GM23338 (cell line): Measurements from ENCODE around the gene FGF4. TPM values are rescaled to one million over a fixed set of nuclear protein-coding genes. Genes with fewer than 3 reads are reported as not detected.

ENCODE experiments used
- ATAC-seq: fragments of 200-7000 bp; cut with Tn5 transposase; 3 replicates; pipeline ENCODE4 v1.9.1; 2020
- DNase-seq: peaks from one replicate; pipeline ENCODE4 v3.0.0-alpha.2; 2015; ENCODE audit warnings: low spot score
- H2AFZ ChIP-seq: fragments of 200-600 bp; sonication (generic); 2 replicates; pipeline ENCODE4 v1.8.0; 2016; ENCODE audit warnings: antibody characterized with exemption, mild to moderate bottlenecking, moderate library complexity
- H3F3A ChIP-seq: fragments of 200-600 bp; sonication (generic); replicated peaks from 2 replicates; pipeline ENCODE4 v1.8.0; 2017; ENCODE audit warnings: antibody characterized with exemption, mixed run types, low read depth
- H3K27ac ChIP-seq: fragments of 200-600 bp; sonication (generic); 2 replicates; pipeline ENCODE4 v1.6.1; 2016; ENCODE audit warnings: low read depth
- H3K27me3 ChIP-seq: fragments of 200-600 bp; sonication (generic); 2 replicates; pipeline ENCODE4 v1.8.0; 2016; ENCODE audit warnings: mild to moderate bottlenecking, mixed run types, moderate library complexity; ENCODE audit not compliant: insufficient read depth
- H3K36me3 ChIP-seq: fragments of 200-600 bp; sonication (generic); 2 replicates; pipeline ENCODE4 v1.8.0; 2016; ENCODE audit warnings: mild to moderate bottlenecking; ENCODE audit not compliant: insufficient read depth
- H3K4me1 ChIP-seq: fragments of 200-600 bp; sonication (generic); 2 replicates; pipeline ENCODE4 v1.8.0; 2016; ENCODE audit warnings: mild to moderate bottlenecking, moderate library complexity; ENCODE audit not compliant: insufficient read depth
- H3K4me2 ChIP-seq: fragments of 200-600 bp; sonication (generic); 2 replicates; pipeline ENCODE4 v1.7.1; 2017; ENCODE audit warnings: mixed run types
- H3K4me3 ChIP-seq: fragments of 200-600 bp; sonication (generic); 2 replicates; pipeline ENCODE4 v1.6.1; 2016; ENCODE audit warnings: mixed run types
- H3K79me2 ChIP-seq: fragments of 200-600 bp; sonication (generic); replicated peaks from 2 replicates; pipeline ENCODE4 v1.8.0; 2017; ENCODE audit warnings: mild to moderate bottlenecking; ENCODE audit not compliant: insufficient read depth
- H3K9me2 ChIP-seq: fragments of 200-600 bp; sonication (generic); 2 replicates; pipeline ENCODE4 v1.8.0; 2017; ENCODE audit not compliant: insufficient read depth
- H4K20me1 ChIP-seq: fragments of 200-600 bp; sonication (generic); replicated peaks from 2 replicates; pipeline ENCODE4 v1.8.0; 2017; ENCODE audit warnings: mild to moderate bottlenecking; ENCODE audit not compliant: insufficient read depth
- H3K27ac Mint-ChIP-seq: 2 replicates; pipeline ENCODE4 v1.8.0; 2020; ENCODE audit warnings: inconsistent platforms, mild to moderate bottlenecking, moderate library complexity, mixed read lengths
- H3K27me3 Mint-ChIP-seq: 3 replicates; pipeline ENCODE4 v1.8.0; 2022; ENCODE audit warnings: low read depth, mild to moderate bottlenecking, moderate library complexity, mixed read lengths, inconsistent platforms; ENCODE audit not compliant: insufficient read depth, poor library complexity
- H3K36me3 Mint-ChIP-seq: 3 replicates; pipeline ENCODE4 v1.8.0; 2021; ENCODE audit warnings: low read depth, mild to moderate bottlenecking, inconsistent platforms, moderate library complexity, mixed read lengths
- H3K4me1 Mint-ChIP-seq: 3 replicates; pipeline ENCODE4 v1.8.0; 2020; ENCODE audit warnings: mild to moderate bottlenecking, inconsistent platforms, mixed read lengths
- H3K4me3 Mint-ChIP-seq: 3 replicates; pipeline ENCODE4 v1.8.0; 2021; ENCODE audit warnings: moderate library complexity, mild to moderate bottlenecking, inconsistent platforms, mixed read lengths
- H3K9me3 Mint-ChIP-seq: 3 replicates; pipeline ENCODE4 v1.8.0; 2020; ENCODE audit warnings: moderate library complexity, mild to moderate bottlenecking, inconsistent platforms, mixed read lengths
- CREB1 ChIP-seq: fragments of 250-450 bp; sonication (Bioruptor Pico); IDR thresholded peaks from 2 replicates; pipeline ENCODE4 v1.5.0; 2020; ENCODE audit warnings: low read depth, mild to moderate bottlenecking, moderate library complexity
- EZH2 ChIP-seq: fragments of 200-600 bp; sonication (generic); IDR thresholded peaks from one replicate; pipeline ENCODE4 v1.8.0; 2017; ENCODE audit warnings: antibody characterized with exemption, mild to moderate bottlenecking, low read depth; ENCODE audit not compliant: unreplicated experiment
- EZH2phosphoT487 ChIP-seq: fragments of 200-600 bp; sonication (generic); IDR thresholded peaks from one replicate; pipeline ENCODE4 v1.8.1; 2018; ENCODE audit warnings: antibody characterized with exemption; ENCODE audit not compliant: unreplicated experiment
- JUNB ChIP-seq: IDR thresholded peaks from one replicate; pipeline ENCODE4 v1.6.1; 2016; ENCODE audit warnings: antibody characterized with exemption; ENCODE audit not compliant: unreplicated experiment
- NANOG ChIP-seq: IDR thresholded peaks from 2 replicates; pipeline ENCODE4 v1.6.1; 2016; ENCODE audit warnings: antibody characterized with exemption, borderline replicate concordance
- POLR2AphosphoS5 ChIP-seq: IDR thresholded peaks from 2 replicates; pipeline ENCODE4 v1.6.1; 2016; ENCODE audit warnings: antibody characterized with exemption, low read depth
- STAT1 ChIP-seq: IDR thresholded peaks from one replicate; pipeline ENCODE4 v1.6.1; 2016; ENCODE audit warnings: antibody characterized with exemption; ENCODE audit not compliant: unreplicated experiment
- ZNF114 ChIP-seq: fragments of 250-450 bp; sonication (Bioruptor Pico); IDR thresholded peaks from 2 replicates; pipeline ENCODE4 v1.5.0; 2020; ENCODE audit warnings: mild to moderate bottlenecking, moderate library complexity
- ZNF331 ChIP-seq: fragments of 250-450 bp; sonication (Bioruptor Pico); IDR thresholded peaks from 2 replicates; pipeline ENCODE4 v1.5.0; 2020; ENCODE audit warnings: low read depth, mild to moderate bottlenecking, moderate library complexity
- polyA plus RNA-seq: library from polyadenylated mRNA; unstranded; fragments of >200 nt; fragmentation: Nextera tagmentation; extraction: Ambion mirVana; gene quantifications from 2 replicates; pipeline ENCODE4 v1.2.1, GENCODE V29; 2016
- total RNA-seq: library from RNA; depleted of rRNA; stranded (reverse); fragments of >200 nt; shearing (Covaris generic); gene quantifications from 2 replicates; pipeline ENCODE4 v1.2.3, GENCODE V29; 2014
- TF ChIP-seq, protein P1 (sequence below), 2 experiments: fragments of 200-600 bp in 1 of 2; sonication (generic) in 1 of 2; conservative IDR thresholded peaks; 2 replicates each; pipeline versions ENCODE4 v1.5.1 to v1.6.1; 2016 to 2017; ENCODE audit warnings: antibody characterized with exemption in 2 of 2, low read depth in 2 of 2, mild to moderate bottlenecking in 2 of 2, moderate library complexity in 1 of 2
- TF ChIP-seq, protein P2 (sequence below): IDR thresholded peaks from one replicate; pipeline ENCODE4 v1.6.1; 2018; ENCODE audit warnings: antibody characterized with exemption; ENCODE audit not compliant: unreplicated experiment
- TF ChIP-seq, protein P3 (sequence below): fragments of 250-450 bp; sonication (Bioruptor Pico); IDR thresholded peaks from 2 replicates; pipeline ENCODE4 v1.5.0; 2020; ENCODE audit warnings: mild to moderate bottlenecking, moderate library complexity
- TF ChIP-seq, protein P4 (sequence below): IDR thresholded peaks from 2 replicates; pipeline ENCODE4 v1.6.1; 2016; ENCODE audit warnings: antibody characterized with exemption

Gene FGF4
- total and polyA plus RNA-seq, 2 experiments from 2014 or later: 4.8 to 13.1 TPM

DNA sequence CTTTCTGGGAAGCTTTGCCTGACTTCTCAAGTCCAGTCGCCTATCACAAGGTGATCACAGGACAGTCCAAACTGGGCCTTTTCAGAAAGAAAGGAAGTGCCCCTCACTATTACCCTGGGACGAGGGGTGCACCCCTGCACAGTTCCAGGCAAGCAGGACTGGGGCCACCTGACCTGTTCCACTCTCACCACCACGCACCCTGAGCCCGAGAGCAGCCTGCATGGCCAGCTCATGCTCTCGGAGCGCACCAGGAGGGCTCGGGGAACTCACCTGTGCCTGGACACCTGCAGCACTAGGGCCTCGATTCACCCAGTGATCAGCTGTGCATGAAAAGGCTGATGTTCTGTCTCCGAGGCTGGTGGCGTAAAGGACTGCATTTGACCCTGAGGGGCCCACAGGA is 12.8 kb upstream of the FGF4 start:
- no peaks in the 10 kb centered on the region for H4K20me1 ChIP-seq
- TF ChIP-seq STAT1 (no peak), EZH2phosphoT487 (no peak), NANOG (no peak), JUNB (no peak), ZNF331 (CRISPR knock-in tag) (no peak), EZH2 (no peak), POLR2AphosphoS5 (no peak), ZNF114 (CRISPR knock-in tag) (no peak), CREB1 (no peak)
- TF ChIP-seq, protein P1, sequence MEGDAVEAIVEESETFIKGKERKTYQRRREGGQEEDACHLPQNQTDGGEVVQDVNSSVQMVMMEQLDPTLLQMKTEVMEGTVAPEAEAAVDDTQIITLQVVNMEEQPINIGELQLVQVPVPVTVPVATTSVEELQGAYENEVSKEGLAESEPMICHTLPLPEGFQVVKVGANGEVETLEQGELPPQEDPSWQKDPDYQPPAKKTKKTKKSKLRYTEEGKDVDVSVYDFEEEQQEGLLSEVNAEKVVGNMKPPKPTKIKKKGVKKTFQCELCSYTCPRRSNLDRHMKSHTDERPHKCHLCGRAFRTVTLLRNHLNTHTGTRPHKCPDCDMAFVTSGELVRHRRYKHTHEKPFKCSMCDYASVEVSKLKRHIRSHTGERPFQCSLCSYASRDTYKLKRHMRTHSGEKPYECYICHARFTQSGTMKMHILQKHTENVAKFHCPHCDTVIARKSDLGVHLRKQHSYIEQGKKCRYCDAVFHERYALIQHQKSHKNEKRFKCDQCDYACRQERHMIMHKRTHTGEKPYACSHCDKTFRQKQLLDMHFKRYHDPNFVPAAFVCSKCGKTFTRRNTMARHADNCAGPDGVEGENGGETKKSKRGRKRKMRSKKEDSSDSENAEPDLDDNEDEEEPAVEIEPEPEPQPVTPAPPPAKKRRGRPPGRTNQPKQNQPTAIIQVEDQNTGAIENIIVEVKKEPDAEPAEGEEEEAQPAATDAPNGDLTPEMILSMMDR (conservative IDR thresholded peaks at IDR 0.05; ENCODE audit: low read depth in 2 of 2): no peak
- TF ChIP-seq, protein P2, sequence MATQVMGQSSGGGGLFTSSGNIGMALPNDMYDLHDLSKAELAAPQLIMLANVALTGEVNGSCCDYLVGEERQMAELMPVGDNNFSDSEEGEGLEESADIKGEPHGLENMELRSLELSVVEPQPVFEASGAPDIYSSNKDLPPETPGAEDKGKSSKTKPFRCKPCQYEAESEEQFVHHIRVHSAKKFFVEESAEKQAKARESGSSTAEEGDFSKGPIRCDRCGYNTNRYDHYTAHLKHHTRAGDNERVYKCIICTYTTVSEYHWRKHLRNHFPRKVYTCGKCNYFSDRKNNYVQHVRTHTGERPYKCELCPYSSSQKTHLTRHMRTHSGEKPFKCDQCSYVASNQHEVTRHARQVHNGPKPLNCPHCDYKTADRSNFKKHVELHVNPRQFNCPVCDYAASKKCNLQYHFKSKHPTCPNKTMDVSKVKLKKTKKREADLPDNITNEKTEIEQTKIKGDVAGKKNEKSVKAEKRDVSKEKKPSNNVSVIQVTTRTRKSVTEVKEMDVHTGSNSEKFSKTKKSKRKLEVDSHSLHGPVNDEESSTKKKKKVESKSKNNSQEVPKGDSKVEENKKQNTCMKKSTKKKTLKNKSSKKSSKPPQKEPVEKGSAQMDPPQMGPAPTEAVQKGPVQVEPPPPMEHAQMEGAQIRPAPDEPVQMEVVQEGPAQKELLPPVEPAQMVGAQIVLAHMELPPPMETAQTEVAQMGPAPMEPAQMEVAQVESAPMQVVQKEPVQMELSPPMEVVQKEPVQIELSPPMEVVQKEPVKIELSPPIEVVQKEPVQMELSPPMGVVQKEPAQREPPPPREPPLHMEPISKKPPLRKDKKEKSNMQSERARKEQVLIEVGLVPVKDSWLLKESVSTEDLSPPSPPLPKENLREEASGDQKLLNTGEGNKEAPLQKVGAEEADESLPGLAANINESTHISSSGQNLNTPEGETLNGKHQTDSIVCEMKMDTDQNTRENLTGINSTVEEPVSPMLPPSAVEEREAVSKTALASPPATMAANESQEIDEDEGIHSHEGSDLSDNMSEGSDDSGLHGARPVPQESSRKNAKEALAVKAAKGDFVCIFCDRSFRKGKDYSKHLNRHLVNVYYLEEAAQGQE: no peak
- TF ChIP-seq, protein P3, sequence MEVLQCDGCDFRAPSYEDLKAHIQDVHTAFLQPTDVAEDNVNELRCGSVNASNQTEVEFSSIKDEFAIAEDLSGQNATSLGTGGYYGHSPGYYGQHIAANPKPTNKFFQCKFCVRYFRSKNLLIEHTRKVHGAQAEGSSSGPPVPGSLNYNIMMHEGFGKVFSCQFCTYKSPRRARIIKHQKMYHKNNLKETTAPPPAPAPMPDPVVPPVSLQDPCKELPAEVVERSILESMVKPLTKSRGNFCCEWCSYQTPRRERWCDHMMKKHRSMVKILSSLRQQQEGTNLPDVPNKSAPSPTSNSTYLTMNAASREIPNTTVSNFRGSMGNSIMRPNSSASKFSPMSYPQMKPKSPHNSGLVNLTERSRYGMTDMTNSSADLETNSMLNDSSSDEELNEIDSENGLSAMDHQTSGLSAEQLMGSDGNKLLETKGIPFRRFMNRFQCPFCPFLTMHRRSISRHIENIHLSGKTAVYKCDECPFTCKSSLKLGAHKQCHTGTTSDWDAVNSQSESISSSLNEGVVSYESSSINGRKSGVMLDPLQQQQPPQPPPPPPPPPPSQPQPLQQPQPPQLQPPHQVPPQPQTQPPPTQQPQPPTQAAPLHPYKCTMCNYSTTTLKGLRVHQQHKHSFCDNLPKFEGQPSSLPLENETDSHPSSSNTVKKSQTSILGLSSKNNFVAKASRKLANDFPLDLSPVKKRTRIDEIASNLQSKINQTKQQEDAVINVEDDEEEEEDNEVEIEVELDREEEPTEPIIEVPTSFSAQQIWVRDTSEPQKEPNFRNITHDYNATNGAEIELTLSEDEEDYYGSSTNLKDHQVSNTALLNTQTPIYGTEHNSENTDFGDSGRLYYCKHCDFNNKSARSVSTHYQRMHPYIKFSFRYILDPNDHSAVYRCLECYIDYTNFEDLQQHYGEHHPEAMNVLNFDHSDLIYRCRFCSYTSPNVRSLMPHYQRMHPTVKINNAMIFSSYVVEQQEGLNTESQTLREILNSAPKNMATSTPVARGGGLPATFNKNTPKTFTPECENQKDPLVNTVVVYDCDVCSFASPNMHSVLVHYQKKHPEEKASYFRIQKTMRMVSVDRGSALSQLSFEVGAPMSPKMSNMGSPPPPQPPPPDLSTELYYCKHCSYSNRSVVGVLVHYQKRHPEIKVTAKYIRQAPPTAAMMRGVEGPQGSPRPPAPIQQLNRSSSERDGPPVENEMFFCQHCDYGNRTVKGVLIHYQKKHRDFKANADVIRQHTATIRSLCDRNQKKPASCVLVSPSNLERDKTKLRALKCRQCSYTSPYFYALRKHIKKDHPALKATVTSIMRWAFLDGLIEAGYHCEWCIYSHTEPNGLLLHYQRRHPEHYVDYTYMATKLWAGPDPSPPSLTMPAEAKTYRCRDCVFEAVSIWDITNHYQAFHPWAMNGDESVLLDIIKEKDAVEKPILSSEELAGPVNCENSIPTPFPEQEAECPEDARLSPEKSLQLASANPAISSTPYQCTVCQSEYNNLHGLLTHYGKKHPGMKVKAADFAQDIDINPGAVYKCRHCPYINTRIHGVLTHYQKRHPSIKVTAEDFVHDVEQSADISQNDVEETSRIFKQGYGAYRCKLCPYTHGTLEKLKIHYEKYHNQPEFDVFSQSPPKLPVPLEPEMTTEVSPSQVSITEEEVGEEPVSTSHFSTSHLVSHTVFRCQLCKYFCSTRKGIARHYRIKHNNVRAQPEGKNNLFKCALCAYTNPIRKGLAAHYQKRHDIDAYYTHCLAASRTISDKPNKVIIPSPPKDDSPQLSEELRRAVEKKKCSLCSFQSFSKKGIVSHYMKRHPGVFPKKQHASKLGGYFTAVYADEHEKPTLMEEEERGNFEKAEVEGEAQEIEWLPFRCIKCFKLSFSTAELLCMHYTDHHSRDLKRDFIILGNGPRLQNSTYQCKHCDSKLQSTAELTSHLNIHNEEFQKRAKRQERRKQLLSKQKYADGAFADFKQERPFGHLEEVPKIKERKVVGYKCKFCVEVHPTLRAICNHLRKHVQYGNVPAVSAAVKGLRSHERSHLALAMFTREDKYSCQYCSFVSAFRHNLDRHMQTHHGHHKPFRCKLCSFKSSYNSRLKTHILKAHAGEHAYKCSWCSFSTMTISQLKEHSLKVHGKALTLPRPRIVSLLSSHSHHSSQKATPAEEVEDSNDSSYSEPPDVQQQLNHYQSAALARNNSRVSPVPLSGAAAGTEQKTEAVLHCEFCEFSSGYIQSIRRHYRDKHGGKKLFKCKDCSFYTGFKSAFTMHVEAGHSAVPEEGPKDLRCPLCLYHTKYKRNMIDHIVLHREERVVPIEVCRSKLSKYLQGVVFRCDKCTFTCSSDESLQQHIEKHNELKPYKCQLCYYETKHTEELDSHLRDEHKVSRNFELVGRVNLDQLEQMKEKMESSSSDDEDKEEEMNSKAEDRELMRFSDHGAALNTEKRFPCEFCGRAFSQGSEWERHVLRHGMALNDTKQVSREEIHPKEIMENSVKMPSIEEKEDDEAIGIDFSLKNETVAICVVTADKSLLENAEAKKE (CRISPR knock-in tag): no peak
- TF ChIP-seq, protein P4, sequence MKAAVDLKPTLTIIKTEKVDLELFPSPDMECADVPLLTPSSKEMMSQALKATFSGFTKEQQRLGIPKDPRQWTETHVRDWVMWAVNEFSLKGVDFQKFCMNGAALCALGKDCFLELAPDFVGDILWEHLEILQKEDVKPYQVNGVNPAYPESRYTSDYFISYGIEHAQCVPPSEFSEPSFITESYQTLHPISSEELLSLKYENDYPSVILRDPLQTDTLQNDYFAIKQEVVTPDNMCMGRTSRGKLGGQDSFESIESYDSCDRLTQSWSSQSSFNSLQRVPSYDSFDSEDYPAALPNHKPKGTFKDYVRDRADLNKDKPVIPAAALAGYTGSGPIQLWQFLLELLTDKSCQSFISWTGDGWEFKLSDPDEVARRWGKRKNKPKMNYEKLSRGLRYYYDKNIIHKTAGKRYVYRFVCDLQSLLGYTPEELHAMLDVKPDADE: no peak
- no peaks in the 10 kb centered on the region for H3K36me3 ChIP-seq
- H3K27ac ChIP-seq: no peak overlapping the region
- no peaks in the 10 kb centered on the region for H3K79me2 ChIP-seq
- H3K4me1 Mint-ChIP-seq: peaks cover 3% of the 10 kb centered on the region
- no peaks in the 10 kb centered on the region for H3K36me3 Mint-ChIP-seq
- H3K4me3 ChIP-seq: no peak overlapping the region
- H3K27ac Mint-ChIP-seq: no peak overlapping the region
- no peaks in the 10 kb centered on the region; the same call in 1 of the 2 replicates for H3K4me1 ChIP-seq
- no peaks in the 10 kb centered on the region for H3K9me2 ChIP-seq
- H3K27me3 Mint-ChIP-seq: peaks cover 4% of the 10 kb centered on the region
- no peaks in the 10 kb centered on the region for H3F3A ChIP-seq
- H3K4me2 ChIP-seq: no peak overlapping the region
- H3K9me3 Mint-ChIP-seq: no peaks in the 10 kb centered on the region
- peak overlapping the region; percentile 72; the same call in 1 of the 2 replicates for H2AFZ ChIP-seq
- ATAC-seq (peak; percentile 22; the same call in 2 of the 3 replicates), DNase-seq (no peak)
- no peak overlapping the region for H3K4me3 Mint-ChIP-seq
- no peaks in the 10 kb centered on the region for H3K27me3 ChIP-seq
